HCT116 (cell line): ENCODE data around the gene FAR2. TPM values are rescaled to one million over a fixed set of nuclear protein-coding genes. Genes with fewer than 3 reads are reported as not detected.

ENCODE experiments used
- ATAC-seq: fragments of 200-7000 bp; cut with Tn5 transposase; 2 replicates; pipeline ENCODE4 v1.9.1; 2020; ENCODE audit warnings: mild to moderate bottlenecking, moderate library complexity
- BruUV-seq: library from RNA; stranded (reverse); fragments of 400-500 nt; replicated peaks from 2 replicates; lab custom pipeline; 2021; lab: Mats Ljungman, UMichigan
- CTCF ChIA-PET: fragments of 300-600 bp; sonication (Branson Sonifier 250); formaldehyde crosslinking; loops from one replicate; lab custom pipeline; 2021; ENCODE audit warnings: antibody characterized with exemption; lab: Charles Lee
- POLR2A ChIA-PET: fragments of 300-600, 350-600 bp; sonication (Branson Sonifier 250); formaldehyde crosslinking; loops from one replicate; lab custom pipeline; 2021; ENCODE audit warnings: antibody characterized with exemption; lab: Charles Lee
- RAD21 ChIA-PET, 2 experiments: fragments of 300-600 bp; sonication (Branson Sonifier 250); formaldehyde crosslinking; loops; one replicate each; lab custom pipeline; 2023; ENCODE audit warnings: low total read pairs in 2 of 2; ENCODE audit not compliant: uncharacterized antibody in 2 of 2, unreplicated experiment in 2 of 2, low non-redundant PET in 1 of 2; lab: Charles Lee
- DNase-seq: peaks from one replicate; pipeline ENCODE4 v3.0.0-alpha.2; 2010; ENCODE audit warnings: low read depth, low spot score
- H2AFZ ChIP-seq: fragments of 200-600 bp; shearing (Covaris generic), sonication (generic); 2 replicates; pipeline ENCODE4 v1.6.1; 2017; ENCODE audit warnings: low read depth, mixed run types, mixed read lengths, antibody characterized with exemption, low read length; ENCODE audit not compliant: poor library complexity, severe bottlenecking
- H3K27ac ChIP-seq: 2 replicates; pipeline ENCODE4 v1.5.1; 2012; ENCODE audit warnings: low read depth, low read length
- H3K27me3 ChIP-seq: fragments of 200-600 bp; sonication (generic); 2 replicates; pipeline ENCODE4 v1.6.1; 2016; ENCODE audit warnings: mixed run types, low read length, mixed read lengths; ENCODE audit not compliant: insufficient read depth
- H3K36me3 ChIP-seq, 2 experiments: fragments of 200-500 bp in 1 of 2; fragments of 200-600 bp in 1 of 2; sonication (Bioruptor generic) in 1 of 2; sonication (generic) in 1 of 2; 2 replicates each; pipeline versions ENCODE4 v1.5.1 to v1.6.1; 2014 to 2016; ENCODE audit warnings: low read length in 2 of 2, inconsistent platforms in 1 of 2, mixed read lengths in 1 of 2, mixed run types in 1 of 2; ENCODE audit not compliant: insufficient read depth in 2 of 2, control insufficient read depth in 1 of 2
- H3K4me1 ChIP-seq, 2 experiments: fragments of 200-600 bp in 1 of 2; sonication (generic) in 1 of 2; 2 replicates each; pipeline versions ENCODE4 v1.5.1 to v1.6.1; 2012 to 2017; ENCODE audit warnings: low read length in 2 of 2, inconsistent platforms in 1 of 2, mild to moderate bottlenecking in 1 of 2, mixed read lengths in 1 of 2, mixed run types in 1 of 2, moderate library complexity in 1 of 2; ENCODE audit not compliant: insufficient read depth in 2 of 2, control insufficient read depth in 1 of 2
- H3K4me2 ChIP-seq: fragments of 200-600 bp; sonication (generic); 2 replicates; pipeline ENCODE4 v1.6.1; 2017; ENCODE audit warnings: mixed run types, low read length, mixed read lengths
- H3K4me3 ChIP-seq, 2 experiments: fragments of 200-600 bp in 1 of 2; sonication (generic) in 1 of 2; replicated peaks in 1 of 2; 2 replicates each; pipeline ENCODE4 v1.5.1; 2011 to 2016; ENCODE audit warnings: low read length in 2 of 2, control low read depth in 1 of 2, low read depth in 1 of 2, mild to moderate bottlenecking in 1 of 2, mixed read lengths in 1 of 2, mixed run types in 1 of 2
- H3K79me2 ChIP-seq: fragments of 200-600 bp; sonication (generic); 2 replicates; pipeline ENCODE4 v1.6.1; 2017; ENCODE audit warnings: mild to moderate bottlenecking, mixed run types, low read length, moderate library complexity, mixed read lengths; ENCODE audit not compliant: insufficient read depth
- H3K9ac ChIP-seq: fragments of 200-600 bp; sonication (generic); 2 replicates; pipeline ENCODE4 v1.6.1; 2016; ENCODE audit warnings: low read length, mixed read lengths
- H3K9me2 ChIP-seq: fragments of 200-600 bp; sonication (generic), shearing (Covaris generic); 2 replicates; pipeline ENCODE4 v1.6.1; 2017; ENCODE audit warnings: mixed run types, mild to moderate bottlenecking, moderate library complexity; ENCODE audit not compliant: insufficient read depth
- H3K9me3 ChIP-seq, 2 experiments: fragments of 200-500 bp in 1 of 2; fragments of 200-600 bp in 1 of 2; sonication (Bioruptor generic) in 1 of 2; sonication (generic) in 1 of 2; 2 replicates each; pipeline ENCODE4 v1.6.1; 2014 to 2017; ENCODE audit warnings: low read length in 2 of 2, mixed read lengths in 2 of 2, inconsistent platforms in 1 of 2, low read depth in 1 of 2, mild to moderate bottlenecking in 1 of 2, mixed run types in 1 of 2, moderate library complexity in 1 of 2; ENCODE audit not compliant: control insufficient read depth in 1 of 2, insufficient read depth in 1 of 2
- H4K20me1 ChIP-seq: fragments of 200-600 bp; sonication (generic), shearing (Covaris generic); 2 replicates; pipeline ENCODE4 v1.6.1; 2017; ENCODE audit warnings: mixed run types, mild to moderate bottlenecking, moderate library complexity; ENCODE audit not compliant: insufficient read depth
- CTCF ChIP-seq, 3 experiments: fragments of 200-600 bp in 1 of 3; sonication (generic) in 1 of 3; IDR thresholded peaks in 2 of 3; conservative IDR thresholded peaks in 1 of 3; 2 replicates each; pipeline ENCODE4 v1.5.1; 2012 to 2017; ENCODE audit warnings: low read depth in 2 of 3, low read length in 2 of 3, antibody characterized with exemption in 1 of 3, borderline replicate concordance in 1 of 3, control low read depth in 1 of 3, mild to moderate bottlenecking in 1 of 3, mixed read lengths in 1 of 3, mixed run types in 1 of 3, moderate library complexity in 1 of 3; ENCODE audit not compliant: insufficient read depth in 1 of 3
- EGR1 ChIP-seq: IDR thresholded peaks from 2 replicates; pipeline ENCODE4 v1.6.1; 2012; ENCODE audit warnings: low read depth
- JUND ChIP-seq: IDR thresholded peaks from 2 replicates; pipeline ENCODE4 v1.6.1; 2012
- MAX ChIP-seq: IDR thresholded peaks from 2 replicates; pipeline ENCODE4 v1.6.1; 2012
- POLR2AphosphoS5 ChIP-seq: IDR thresholded peaks from 2 replicates; pipeline ENCODE4 v1.6.1; 2011; ENCODE audit warnings: mild to moderate bottlenecking, low read depth, low read length, moderate library complexity
- RAD21 ChIP-seq: IDR thresholded peaks from 2 replicates; pipeline ENCODE4 v1.6.1; 2012; ENCODE audit warnings: low read depth, mild to moderate bottlenecking
- SIN3A ChIP-seq: IDR thresholded peaks from 2 replicates; pipeline ENCODE4 v1.6.1; 2012; ENCODE audit warnings: low read depth
- TCF7L2 ChIP-seq: IDR thresholded peaks from 2 replicates; pipeline ENCODE4 v1.7.0; 2011; ENCODE audit warnings: borderline replicate concordance, inconsistent platforms; ENCODE audit not compliant: insufficient read depth, insufficient read length; ENCODE audit errors: extremely low read depth
- YY1 ChIP-seq: IDR thresholded peaks from 2 replicates; pipeline ENCODE4 v1.6.1; 2011; ENCODE audit warnings: low read length, low read depth, moderate library complexity, mild to moderate bottlenecking; ENCODE audit not compliant: insufficient replicate concordance; ENCODE audit errors: extremely low read depth
- ZBTB33 ChIP-seq: IDR thresholded peaks from 2 replicates; pipeline ENCODE4 v1.6.1; 2011; ENCODE audit warnings: mild to moderate bottlenecking, low read length, moderate library complexity; ENCODE audit not compliant: insufficient replicate concordance; ENCODE audit errors: extremely low read depth
- ZFX ChIP-seq: fragments of 450-650 bp; IDR thresholded peaks from 2 replicates; pipeline ENCODE4 v1.6.1; 2017
- intact Hi-C: fragments of 100-400 bp; cut with micrococcal nuclease; formaldehyde crosslinking; loops from 2 replicates; pipeline ENCODE4 v1.10.0; 2022
- total RNA-seq: library from RNA; stranded (reverse); gene quantifications from one replicate; pipeline ENCODE4 v1.2.1, GENCODE V29; 2021; ENCODE audit not compliant: unreplicated experiment

Gene FAR2
- total RNA-seq, 1 experiment from 2014 or later = 9.7 TPM

- no TSS peak for BruUV-seq
- no peak overlapping the region for H3K27ac ChIP-seq
- ChIA-PET POLR2A (no interaction called here), RAD21 (no interaction called here), CTCF (no interaction called here)
- H4K20me1 ChIP-seq = no peaks in the 10 kb centered on the region
- DNase-seq = no peak
- no peaks in the 10 kb centered on the region for H3K36me3 ChIP-seq
- no peaks in the 10 kb centered on the region for H3K27me3 ChIP-seq
- no peaks in the 10 kb centered on the region for H3K9me3 ChIP-seq
- H3K4me3 ChIP-seq = no peak overlapping the region
- H3K79me2 ChIP-seq = no peaks in the 10 kb centered on the region
- H2AFZ ChIP-seq = no peak overlapping the region
- no peaks in the 10 kb centered on the region for H3K4me1 ChIP-seq
- ATAC-seq = no peak
- H3K9ac ChIP-seq = no peak overlapping the region
- no peak overlapping the region for H3K4me2 ChIP-seq
- no peaks in the 10 kb centered on the region for H3K9me2 ChIP-seq
- TF ChIP-seq POLR2AphosphoS5 (no peak), RAD21 (no peak), CTCF (IDR thresholded peaks at IDR 0.05 in 2 of 3, conservative IDR thresholded peaks at IDR 0.05 in 1 of 3; ENCODE audit: borderline replicate concordance in 1 of 3, insufficient read depth in 1 of 3, low read depth in 2 of 3, low read length in 2 of 3) (no peak), EGR1 (no peak), SIN3A (no peak), ZBTB33 (no peak), ZFX (no peak), MAX (no peak), TCF7L2 (no peak), JUND (no peak), YY1 (no peak)
- intact Hi-C loops = no loop called here
Observed at GRCh38 chr12:29232086-29232485, 83.0 kb downstream of the FAR2 start.
